Measurements from ENCODE around the gene CCNQ. TPM values are rescaled to one million over a fixed set of nuclear protein-coding genes. Genes with fewer than 3 reads are reported as not detected.
"Not testable (repeated sequence)": the region's sequence is repeated elsewhere in the genome, so short reads cannot be mapped to it uniquely, and the experiment has no call there.

The CCNQ gene
- total and polyA plus RNA-seq, 3 donors from 2014 or later, result 19.6 to 27.6 (median 26.9) TPM

DNA sequence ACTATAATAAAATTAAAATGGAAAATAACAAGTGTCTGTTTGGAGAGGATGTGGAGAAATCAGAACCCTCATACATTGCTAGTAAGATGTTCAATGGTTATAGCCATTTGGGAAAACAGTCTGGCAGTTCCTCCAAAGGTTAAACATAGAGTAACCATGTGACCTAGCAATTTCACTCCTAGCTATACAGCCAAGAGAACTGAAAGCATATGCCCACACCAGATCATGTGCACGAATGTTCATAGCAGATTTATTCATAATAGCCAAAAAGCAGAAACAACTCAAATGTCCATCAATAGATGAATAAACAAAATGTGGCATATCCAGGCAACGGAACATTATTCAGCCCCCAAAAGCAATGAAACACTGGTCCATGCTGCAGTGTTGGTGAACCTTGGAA, 9.4 kb upstream of the CCNQ start:
- Histone ChIP-seq H3K4me3 (no peak overlapping the region), H3K27ac (no peak overlapping the region), H3K9me3 (no peaks in the 10 kb centered on the region), H3K27me3 (no peaks in the 10 kb centered on the region), H3K36me3 (ENCODE audit: low read depth, missing control alignments) (no peaks in the 10 kb centered on the region), H3K4me1 (no peaks in the 10 kb centered on the region)
- DNase-seq, result no peak
- TF ChIP-seq POLR2A (IDR thresholded peaks at IDR 0.05), result no peak
- TF ChIP-seq, protein P1, sequence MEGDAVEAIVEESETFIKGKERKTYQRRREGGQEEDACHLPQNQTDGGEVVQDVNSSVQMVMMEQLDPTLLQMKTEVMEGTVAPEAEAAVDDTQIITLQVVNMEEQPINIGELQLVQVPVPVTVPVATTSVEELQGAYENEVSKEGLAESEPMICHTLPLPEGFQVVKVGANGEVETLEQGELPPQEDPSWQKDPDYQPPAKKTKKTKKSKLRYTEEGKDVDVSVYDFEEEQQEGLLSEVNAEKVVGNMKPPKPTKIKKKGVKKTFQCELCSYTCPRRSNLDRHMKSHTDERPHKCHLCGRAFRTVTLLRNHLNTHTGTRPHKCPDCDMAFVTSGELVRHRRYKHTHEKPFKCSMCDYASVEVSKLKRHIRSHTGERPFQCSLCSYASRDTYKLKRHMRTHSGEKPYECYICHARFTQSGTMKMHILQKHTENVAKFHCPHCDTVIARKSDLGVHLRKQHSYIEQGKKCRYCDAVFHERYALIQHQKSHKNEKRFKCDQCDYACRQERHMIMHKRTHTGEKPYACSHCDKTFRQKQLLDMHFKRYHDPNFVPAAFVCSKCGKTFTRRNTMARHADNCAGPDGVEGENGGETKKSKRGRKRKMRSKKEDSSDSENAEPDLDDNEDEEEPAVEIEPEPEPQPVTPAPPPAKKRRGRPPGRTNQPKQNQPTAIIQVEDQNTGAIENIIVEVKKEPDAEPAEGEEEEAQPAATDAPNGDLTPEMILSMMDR (IDR thresholded peaks at IDR 0.05), result no peak
- intact Hi-C loops (cut with DNase I; ENCODE audit: low total_unique reads), result no loop called here
- 85 to 92% methylated on average over 2 of the region's 2 CpGs for WGBS, 2 donors

DNA sequence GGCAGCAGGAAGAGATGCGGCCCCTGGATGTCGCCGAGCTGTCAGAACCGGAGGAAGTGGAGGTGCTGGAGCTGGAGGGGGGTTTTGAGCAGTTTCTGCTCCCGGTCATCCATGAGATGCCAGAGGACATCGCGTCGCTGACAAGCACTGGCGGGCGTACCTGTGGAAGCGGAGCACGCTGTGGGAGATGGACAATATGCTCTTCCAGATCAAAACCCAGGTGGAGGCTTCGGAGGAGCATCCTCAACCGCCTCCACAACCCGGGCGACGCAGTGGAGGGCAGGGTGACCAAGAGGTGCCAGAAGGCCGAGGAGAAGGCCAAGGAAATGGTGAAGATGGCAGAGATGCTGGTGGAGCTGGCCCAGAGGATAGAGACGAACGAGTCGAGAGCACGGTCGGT, 7.6 kb upstream of the CCNQ start:
- WGBS, 2 donors, result 93 to 95% methylated on average over 11 to 23 of the region's 23 CpGs
- H3K27me3 ChIP-seq, result no peaks in the 10 kb centered on the region
- intact Hi-C loops (cut with DNase I; ENCODE audit: low total_unique reads), result no loop called here
- H3K4me1 ChIP-seq, result no peaks in the 10 kb centered on the region
- no peak overlapping the region for H3K4me3 ChIP-seq
- TF ChIP-seq POLR2A (IDR thresholded peaks at IDR 0.05), result no peak
- TF ChIP-seq, protein P1 (IDR thresholded peaks at IDR 0.05), result no peak
- no peak overlapping the region for H3K27ac ChIP-seq
- no peak for DNase-seq
- no peaks in the 10 kb centered on the region for H3K36me3 ChIP-seq (ENCODE audit: low read depth, missing control alignments)
- H3K9me3 ChIP-seq, result no peaks in the 10 kb centered on the region

DNA sequence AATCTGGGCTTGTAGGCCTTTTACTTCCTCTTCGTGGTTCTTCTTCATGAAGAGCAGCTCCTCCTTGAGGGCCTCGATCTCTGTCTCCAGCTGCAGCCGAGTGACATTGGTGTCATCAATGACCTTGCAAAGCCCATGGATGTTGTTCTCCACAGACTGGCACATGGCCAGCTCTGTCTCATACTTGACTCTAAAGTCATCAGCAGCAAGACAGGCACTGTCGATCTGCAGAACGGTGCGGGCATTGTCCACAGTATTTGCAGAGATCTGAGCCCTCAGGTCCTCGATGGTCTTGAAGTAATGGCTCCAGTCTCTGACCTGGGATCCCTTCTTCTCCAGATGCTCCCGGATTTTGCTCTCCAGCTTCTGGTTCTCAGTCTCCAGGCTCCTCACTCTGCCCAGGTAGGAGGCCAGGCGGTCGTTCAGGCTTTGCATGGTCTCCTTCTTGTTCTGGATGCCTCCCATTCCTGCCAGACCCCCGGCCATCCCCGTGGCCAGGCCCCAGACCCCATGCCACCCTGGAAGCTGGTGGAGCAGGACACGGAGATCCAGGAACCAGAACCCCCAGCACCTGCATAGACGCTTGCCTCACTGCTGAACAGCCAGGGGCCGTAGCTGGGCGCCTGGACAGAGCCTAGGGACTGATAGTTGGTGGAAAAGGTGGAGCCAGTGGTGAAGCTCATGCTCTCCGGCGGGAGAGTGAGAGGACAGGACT, 5.9 kb upstream of the CCNQ start:
- intact Hi-C loops (cut with DNase I; ENCODE audit: low total_unique reads); H3K4me3 ChIP-seq; H3K9me3 ChIP-seq; H3K27me3 ChIP-seq; H3K27ac ChIP-seq; H3K4me1 ChIP-seq; DNase-seq; H3K36me3 ChIP-seq (ENCODE audit: low read depth, missing control alignments): not testable (repeated sequence)
- WGBS, 2 donors, result 89 to 93% methylated on average over 4 to 15 of the region's 18 CpGs

DNA sequence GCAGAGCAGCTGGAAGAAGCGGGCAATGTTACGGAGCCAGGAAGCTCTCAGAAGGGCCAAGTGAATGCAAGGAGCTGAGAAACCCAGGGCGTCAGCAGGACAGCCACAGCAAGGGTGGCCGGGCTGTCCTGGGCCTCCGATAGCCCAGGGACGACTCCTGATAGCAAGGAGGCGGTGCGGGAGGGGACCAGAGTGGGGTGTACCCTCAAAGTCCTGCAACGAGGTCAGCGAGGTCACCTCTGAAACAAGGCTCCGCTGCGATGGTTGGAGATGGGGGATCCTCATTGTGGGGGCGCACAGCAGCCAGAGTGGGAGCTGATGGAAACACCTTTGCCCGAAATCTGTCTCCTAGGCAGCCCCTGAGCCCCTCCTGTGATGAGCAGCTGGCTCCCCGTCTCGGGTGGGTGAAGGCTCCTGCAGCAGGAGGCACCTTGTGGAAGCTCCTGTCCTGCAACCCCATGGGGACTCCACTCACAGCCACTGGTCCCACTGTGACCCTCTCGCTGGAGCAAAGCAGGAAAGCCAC, 4.3 kb upstream of the CCNQ start:
- Histone ChIP-seq H3K36me3 (ENCODE audit: low read depth, missing control alignments) (no peaks in the 10 kb centered on the region), H3K27me3 (no peaks in the 10 kb centered on the region), H3K4me3 (no peak overlapping the region), H3K9me3 (no peaks in the 10 kb centered on the region), H3K27ac (no peak overlapping the region), H3K4me1 (peaks cover 2% of the 10 kb centered on the region)
- intact Hi-C loops (cut with DNase I; ENCODE audit: low total_unique reads), result no loop called here
- WGBS, 2 donors, result 93 to 94% methylated on average over 9 to 15 of the region's 17 CpGs
- no peak for TF ChIP-seq POLR2A (IDR thresholded peaks at IDR 0.05)
- TF ChIP-seq, protein P1 (IDR thresholded peaks at IDR 0.05), result no peak
- DNase-seq, result no peak

DNA sequence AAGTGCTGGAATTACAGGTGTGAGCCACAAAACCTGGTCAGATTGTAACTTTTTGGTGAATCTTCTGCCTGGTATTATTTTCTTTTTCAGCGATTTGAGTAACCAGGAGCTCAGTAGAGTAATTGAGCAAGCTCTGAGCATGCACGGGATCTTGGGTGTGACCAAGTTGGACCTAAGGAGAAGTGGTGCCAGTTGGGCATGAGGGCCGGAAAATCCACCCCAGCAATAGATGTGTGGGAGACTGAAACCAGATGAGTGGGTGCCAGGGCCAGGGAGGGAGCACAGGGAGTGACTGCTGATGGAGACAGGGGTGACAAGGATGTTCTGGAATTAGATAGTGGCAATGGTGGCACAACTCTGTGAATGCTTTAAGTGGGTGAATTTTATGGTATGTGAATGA, 3.7 kb upstream of the CCNQ start:
- Histone ChIP-seq H3K9me3 (no peaks in the 10 kb centered on the region), H3K27ac (no peak overlapping the region), H3K36me3 (ENCODE audit: low read depth, missing control alignments) (no peaks in the 10 kb centered on the region), H3K4me1 (peaks cover 2% of the 10 kb centered on the region), H3K27me3 (no peaks in the 10 kb centered on the region), H3K4me3 (no peak overlapping the region)
- intact Hi-C loops (cut with DNase I; ENCODE audit: low total_unique reads), result no loop called here
- no peak for TF ChIP-seq POLR2A (IDR thresholded peaks at IDR 0.05)
- TF ChIP-seq, protein P1 (IDR thresholded peaks at IDR 0.05), result no peak
- no peak for DNase-seq
- 93 to 100% methylated on average over 3 of the region's 3 CpGs for WGBS, 2 donors

All from testis (tissue), 3 donors.